HL-60 (cell line): ENCODE results near the gene OPN1MW2.
"Not testable (repeated sequence)": the region's sequence is repeated elsewhere in the genome, so short reads cannot be mapped to it uniquely, and the experiment has no call there.

Source experiments
- DNase-seq, 2 experiments: peaks; one replicate each; pipeline ENCODE4 v3.0.0-alpha.2; 2010 to 2020; ENCODE audit warnings: low read depth in 1 of 2, low spot score in 1 of 2
- H3K27ac ChIP-seq: fragments of 250-450 bp; sonication (Bioruptor Pico); replicated peaks from 2 replicates; pipeline ENCODE4 v1.5.1; 2020; ENCODE audit warnings: mild to moderate bottlenecking, moderate library complexity
- H3K27me3 ChIP-seq: fragments of 250-450 bp; sonication (Bioruptor Pico); 2 replicates; pipeline ENCODE4 v1.5.1; 2021; ENCODE audit warnings: mild to moderate bottlenecking, moderate library complexity; ENCODE audit not compliant: insufficient read depth, poor library complexity, severe bottlenecking
- H3K4me3 ChIP-seq: replicated peaks from 2 replicates; pipeline ENCODE4 v1.5.1; 2011; ENCODE audit warnings: mild to moderate bottlenecking, control low read depth, low read length; ENCODE audit not compliant: insufficient read depth

OPN1MW2 gene

DNA sequence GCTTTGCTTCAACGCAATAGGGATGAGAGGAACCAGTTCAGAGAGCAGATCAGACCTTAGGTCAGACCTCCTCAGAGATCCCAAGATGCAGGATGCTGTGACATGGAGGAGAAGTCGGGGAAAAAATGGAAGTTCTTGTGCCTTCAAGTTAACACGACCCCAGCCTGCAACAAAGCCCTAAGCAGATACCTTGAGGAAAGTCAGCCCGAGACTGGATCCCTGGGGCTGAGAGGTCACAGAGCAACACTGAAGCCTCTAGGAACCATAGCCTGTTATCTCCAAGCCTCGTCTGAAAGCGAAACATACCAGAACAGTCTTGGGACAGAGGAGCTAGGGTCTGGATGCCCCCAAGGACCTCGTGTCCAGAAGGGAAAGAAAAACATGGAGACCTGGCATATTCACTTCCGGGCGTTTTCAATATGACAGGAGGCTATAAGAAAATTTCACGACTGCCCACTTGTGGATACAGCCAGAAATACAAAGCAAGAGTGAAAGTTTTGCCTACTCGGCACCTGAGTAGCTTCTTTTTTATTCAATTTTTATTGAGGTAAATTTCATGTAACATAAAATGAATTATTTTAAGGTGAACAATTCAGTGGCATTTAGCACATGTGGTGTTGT, 19.5 kb downstream of the OPN1MW2 start:
- H3K27ac ChIP-seq, DNase-seq, H3K27me3 ChIP-seq, H3K4me3 ChIP-seq: not testable (repeated sequence)

DNA sequence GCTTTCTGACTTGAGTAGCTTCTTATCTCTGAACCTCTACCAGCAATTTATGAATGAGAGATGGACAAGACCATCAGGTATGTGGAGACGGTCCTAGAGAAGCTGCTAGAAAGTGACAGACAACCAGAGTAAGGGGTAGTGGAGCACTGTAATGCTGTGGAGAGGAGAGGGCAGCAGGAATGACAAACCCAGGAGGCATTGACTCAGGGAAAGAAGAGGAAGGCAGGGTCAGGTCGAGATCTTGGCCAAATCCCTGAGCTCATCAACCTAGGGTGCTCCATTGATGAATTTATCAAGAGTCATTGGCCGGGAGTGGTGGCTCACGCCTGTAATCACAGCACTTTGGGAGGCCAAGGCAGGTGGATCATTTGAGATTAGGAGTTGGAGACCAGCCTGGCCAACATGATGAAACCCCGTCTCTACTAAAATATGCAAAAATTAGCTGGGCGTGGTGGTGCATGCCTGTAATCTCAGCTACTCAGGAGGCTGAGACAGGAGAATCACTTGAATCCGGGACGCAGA, 20.5 kb downstream of the OPN1MW2 start:
- DNase-seq = peak in 1 of 2 experiments; percentile 3
- not testable (repeated sequence) for H3K27ac ChIP-seq, H3K27me3 ChIP-seq, H3K4me3 ChIP-seq

DNA sequence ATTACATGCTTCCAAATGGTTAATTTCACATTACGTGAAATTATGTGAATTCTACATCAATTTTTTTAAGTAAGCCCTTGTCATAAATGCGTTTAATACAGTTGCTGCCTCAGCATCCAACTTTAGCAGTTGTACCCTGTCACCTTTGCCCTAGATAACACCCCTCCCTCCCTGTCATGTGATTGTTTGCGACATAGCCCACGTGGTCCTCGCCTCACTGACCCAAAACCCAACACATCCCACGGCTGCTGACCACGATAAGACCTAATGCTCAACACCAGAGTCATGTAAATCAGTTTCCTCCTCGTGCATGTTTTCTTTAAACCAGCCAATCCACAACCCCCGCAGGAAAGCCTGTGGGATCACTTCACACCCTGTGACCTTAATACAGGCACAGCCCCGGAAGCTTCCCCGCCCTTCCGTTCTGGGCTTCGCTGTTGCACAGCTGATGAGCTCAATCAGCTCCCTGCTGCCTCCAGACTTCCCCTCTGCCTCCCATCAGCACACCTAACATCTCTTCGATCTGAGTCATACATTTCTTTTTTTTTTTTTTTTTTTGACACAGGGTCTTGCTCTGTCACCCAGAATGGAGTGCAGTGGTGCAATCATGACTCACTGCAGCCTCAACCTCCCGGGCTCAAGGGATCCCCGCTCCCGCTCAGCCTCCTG, 28.0 kb downstream of the OPN1MW2 start:
- not testable (repeated sequence) for DNase-seq, H3K27ac ChIP-seq

DNA sequence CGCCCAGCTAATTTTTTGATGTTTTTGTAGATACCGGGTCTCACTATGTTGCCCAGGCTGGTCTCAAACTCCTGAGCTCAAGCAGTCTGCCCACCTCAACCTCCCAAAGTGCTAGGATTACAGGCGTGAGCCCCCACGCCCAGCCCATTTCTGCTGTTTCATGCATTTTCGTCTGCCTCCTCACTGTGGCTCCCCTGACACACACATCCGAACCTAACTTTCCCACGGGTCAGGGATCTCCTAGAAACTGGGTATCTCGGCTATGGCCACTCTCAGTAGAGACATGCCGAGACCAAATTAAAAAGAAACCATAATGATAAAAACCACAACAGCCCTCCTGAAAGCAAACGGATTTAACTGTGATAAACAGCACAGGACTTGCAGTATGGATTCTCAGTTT, 28.5 kb downstream of the OPN1MW2 start:
- H3K27ac ChIP-seq, H3K27me3 ChIP-seq, DNase-seq, H3K4me3 ChIP-seq: not testable (repeated sequence)

More for the DNA sequence above, 28.0 kb downstream of the OPN1MW2 start:
- H3K27me3 ChIP-seq, H3K4me3 ChIP-seq: not testable (repeated sequence)

DNA sequence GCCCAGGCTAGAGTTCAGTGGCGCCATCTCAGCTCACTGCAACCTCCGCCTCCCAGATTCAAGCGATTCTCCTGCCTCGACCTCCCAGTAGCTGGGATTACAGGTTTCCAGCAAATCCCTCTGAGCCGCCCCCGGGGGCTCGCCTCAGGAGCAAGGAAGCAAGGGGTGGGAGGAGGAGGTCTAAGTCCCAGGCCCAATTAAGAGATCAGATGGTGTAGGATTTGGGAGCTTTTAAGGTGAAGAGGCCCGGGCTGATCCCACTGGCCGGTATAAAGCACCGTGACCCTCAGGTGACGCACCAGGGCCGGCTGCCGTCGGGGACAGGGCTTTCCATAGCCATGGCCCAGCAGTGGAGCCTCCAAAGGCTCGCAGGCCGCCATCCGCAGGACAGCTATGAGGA, 37.7 kb downstream of the OPN1MW2 start, which contains the start of gene OPN1MW3:
TSS of gene OPN1MW3 (plus strand) at position 301 of the 400 bp plus-strand sequence. CDS start at position 339, 38 bp downstream.
- H3K27ac ChIP-seq, H3K4me3 ChIP-seq, H3K27me3 ChIP-seq, DNase-seq: not testable (repeated sequence)

DNA sequence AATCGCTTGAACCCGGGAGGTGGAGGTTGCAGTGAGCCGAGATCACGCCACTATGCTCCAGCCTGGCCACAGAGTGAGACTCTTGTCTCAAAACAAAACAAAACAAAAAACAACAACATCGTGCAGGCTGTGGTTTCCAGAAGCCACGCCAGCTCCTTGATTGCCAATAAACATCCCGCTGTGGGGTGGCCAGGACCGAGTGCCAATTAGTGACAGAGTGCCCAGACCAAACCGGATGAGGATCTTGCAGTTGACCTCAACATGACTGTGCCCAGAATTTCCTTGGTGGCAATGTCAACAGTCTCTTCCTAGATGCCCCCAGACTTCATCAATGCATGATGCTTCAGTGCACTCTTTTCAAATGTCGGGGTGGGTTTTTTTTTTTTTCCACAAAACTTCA, 39.2 kb downstream of the OPN1MW2 start:
- H3K4me3 ChIP-seq, H3K27me3 ChIP-seq, DNase-seq, H3K27ac ChIP-seq: not testable (repeated sequence)

DNA sequence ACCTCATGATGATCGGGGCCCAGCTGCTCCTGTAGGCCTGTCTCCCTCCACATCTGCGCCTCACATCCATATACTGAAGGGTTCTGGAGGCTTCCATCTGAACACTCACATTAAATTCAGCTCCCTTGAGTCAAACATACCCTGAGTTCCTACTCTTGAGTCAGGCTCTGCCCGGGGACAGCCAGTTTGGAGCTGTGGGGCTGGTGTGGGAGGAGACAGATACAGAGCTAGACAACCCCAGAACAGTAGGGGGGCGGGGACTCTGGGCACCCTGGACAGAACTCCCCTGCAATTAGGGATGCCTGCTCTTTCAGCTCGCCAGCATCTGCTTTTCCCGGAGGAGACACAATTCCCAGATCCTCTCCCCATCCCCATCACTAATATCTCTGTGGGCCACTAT, 43.5 kb downstream of the OPN1MW2 start:
- not testable (repeated sequence) for H3K27ac ChIP-seq, H3K27me3 ChIP-seq, H3K4me3 ChIP-seq, DNase-seq

DNA sequence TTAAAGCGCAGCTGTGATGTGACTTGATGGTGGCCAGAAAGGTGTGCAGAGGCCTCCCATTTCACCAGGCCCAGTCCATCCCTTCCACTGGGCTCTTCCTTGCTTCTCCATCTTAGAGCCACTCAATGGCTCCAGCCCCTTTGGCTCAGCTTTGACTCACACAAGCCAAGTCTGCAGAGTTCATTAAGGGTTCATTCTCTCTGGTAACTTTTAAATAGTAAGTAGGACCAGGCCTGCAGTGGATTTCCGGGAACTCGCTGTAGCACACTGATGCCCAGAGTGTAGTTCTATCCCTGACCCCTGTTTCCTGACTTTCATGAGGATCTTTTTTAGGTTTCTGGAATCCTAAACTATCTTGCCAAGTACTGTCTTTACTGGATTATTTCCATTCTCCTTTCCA, 49.7 kb downstream of the OPN1MW2 start:
- H3K27me3 ChIP-seq, H3K27ac ChIP-seq, DNase-seq, H3K4me3 ChIP-seq: not testable (repeated sequence)
